ENCODE measurements around the gene GALNT7.

DNA sequence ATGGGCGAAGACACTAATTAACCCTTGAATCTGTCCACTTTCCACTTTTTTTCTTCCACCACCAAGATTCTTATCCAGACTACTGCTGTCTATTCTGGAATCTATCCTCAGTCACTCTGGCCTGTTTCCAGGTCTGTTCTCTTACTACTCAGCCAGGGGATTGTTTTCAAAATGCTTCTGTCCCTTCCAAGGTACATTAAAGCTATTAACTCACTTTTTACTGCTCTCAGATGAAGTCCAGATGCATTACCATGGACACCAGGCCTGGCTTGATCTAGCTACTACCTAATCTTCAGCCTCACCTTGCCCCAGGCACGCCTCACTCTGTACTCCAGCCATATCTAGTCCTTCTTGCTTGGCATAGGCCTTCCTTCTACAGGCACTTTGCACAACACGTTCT, 66.4 kb downstream of the GALNT7 start:
- no peak for TF ChIP-seq CTCF (CRISPR knock-in tag; IDR thresholded peaks at IDR 0.05)
- TF ChIP-seq ZNF335 (CRISPR knock-in tag; IDR thresholded peaks at IDR 0.05), result no peak
- TF ChIP-seq TBP (CRISPR knock-in tag; IDR thresholded peaks at IDR 0.05), result no peak
- no peak for TF ChIP-seq FOXM1 (CRISPR knock-in tag; IDR thresholded peaks at IDR 0.05)

Data from HepG2 (cell line).